Embryonic facial prominence (tissue), 1 donor: ENCODE measurements around the gene FALEC.

Source experiments
- DNase-seq: peaks from one replicate; pipeline ENCODE4 v3.0.0-alpha.2; 2016; ENCODE audit errors: extremely low spot score

Gene FALEC

GRCh38 chr1:150545486-150546032 lies 30.0 kb downstream of the FALEC start:
- DNase-seq: no peak

- DNase-seq: no peak
Observed at GRCh38 chr1:150546294-150546937, 30.9 kb downstream of the FALEC start.

GRCh38 chr1:150548324-150548631 lies 32.7 kb downstream of the FALEC start:
- DNase-seq: no peak

GRCh38 chr1:150548632-150549495 lies 33.3 kb downstream of the FALEC start, which contains the start of gene ADAMTSL4:
Gene ADAMTSL4 (plus strand): TSS chr1:150549408. CDS start chr1:150552289, 2,881 bp downstream.
- no peak for DNase-seq

GRCh38 chr1:150549496-150550221 lies 34.1 kb downstream of the FALEC start:
- DNase-seq: no peak

- DNase-seq: no peak
Observed at GRCh38 chr1:150550222-150551050, 34.9 kb downstream of the FALEC start.

GRCh38 chr1:150551051-150551783 lies 35.7 kb downstream of the FALEC start:
- DNase-seq: no peak

GRCh38 chr1:150551784-150552127 lies 36.2 kb downstream of the FALEC start:
- DNase-seq: no peak

GRCh38 chr1:150552128-150552910 lies 36.8 kb downstream of the FALEC start:
- no peak for DNase-seq

- DNase-seq: no peak
Observed at GRCh38 chr1:150552911-150553289, 37.3 kb downstream of the FALEC start.

- DNase-seq: no peak
Observed at GRCh38 chr1:150553392-150554085, 38.0 kb downstream of the FALEC start.

- no peak for DNase-seq
Observed at GRCh38 chr1:150554086-150554452, 38.5 kb downstream of the FALEC start.

GRCh38 chr1:150555198-150555970 lies 39.8 kb downstream of the FALEC start:
- no peak for DNase-seq

GRCh38 chr1:150555971-150556865 lies 40.7 kb downstream of the FALEC start:
- DNase-seq: no peak

GRCh38 chr1:150557065-150557600 lies 41.6 kb downstream of the FALEC start:
- no peak for DNase-seq

- DNase-seq: no peak
Observed at GRCh38 chr1:150557813-150558212, 42.3 kb downstream of the FALEC start.

- DNase-seq: no peak
Observed at GRCh38 chr1:150558303-150558704, 42.8 kb downstream of the FALEC start.
